GOT3 (cell line): ENCODE data around the gene ACTR1A.
"Not testable (repeated sequence)": the region's sequence is repeated elsewhere in the genome, so short reads cannot be mapped to it uniquely, and the experiment has no call there.

Experiments used
- DNase-seq: peaks from one replicate; lab custom pipeline; 2025; ENCODE audit warnings: mixed read lengths; lab: John Stamatoyannopoulos, UW

ACTR1A gene

GRCh38 chr10:102502337-102503151, at the start of gene ACTR1A:
ACTR1A (minus strand) TSS chr10:102502712; CDS start chr10:102502647, 65 bp downstream.
- DNase-seq = peak; percentile 88

- DNase-seq = no peak
Measured at GRCh38 chr10:102550636-102551210, 48.2 kb upstream of the ACTR1A start.

- no peak for DNase-seq
Measured at GRCh38 chr10:102549549-102549948, 47.0 kb upstream of the ACTR1A start.

- DNase-seq = no peak
Measured at GRCh38 chr10:102546606-102547320, 44.3 kb upstream of the ACTR1A start.

- no peak for DNase-seq
Measured at GRCh38 chr10:102545997-102546396, 43.5 kb upstream of the ACTR1A start.

- DNase-seq = no peak
Measured at GRCh38 chr10:102545265-102545871, 42.9 kb upstream of the ACTR1A start.

GRCh38 chr10:102542800-102543418, 40.4 kb upstream of the ACTR1A start:
- DNase-seq = no peak

GRCh38 chr10:102540023-102540422, 37.5 kb upstream of the ACTR1A start:
- DNase-seq = no peak

- DNase-seq = no peak
Measured at GRCh38 chr10:102538811-102539210, 36.3 kb upstream of the ACTR1A start.

- DNase-seq = no peak
Measured at GRCh38 chr10:102537948-102538347, 35.4 kb upstream of the ACTR1A start.

- no peak for DNase-seq
Measured at GRCh38 chr10:102537367-102537766, 34.9 kb upstream of the ACTR1A start.

GRCh38 chr10:102535481-102536147, 33.1 kb upstream of the ACTR1A start:
- DNase-seq = no peak

GRCh38 chr10:102534966-102535365, 32.5 kb upstream of the ACTR1A start:
- not testable (repeated sequence) for DNase-seq

GRCh38 chr10:102534333-102534732, 31.8 kb upstream of the ACTR1A start:
- no peak for DNase-seq

- no peak for DNase-seq
Measured at GRCh38 chr10:102527546-102527945, 25.0 kb upstream of the ACTR1A start.

- no peak for DNase-seq
Measured at GRCh38 chr10:102524746-102525145, 22.2 kb upstream of the ACTR1A start.

GRCh38 chr10:102523250-102524029, 20.9 kb upstream of the ACTR1A start:
- no peak for DNase-seq

GRCh38 chr10:102522874-102523249, 20.4 kb upstream of the ACTR1A start:
- DNase-seq = no peak

GRCh38 chr10:102519246-102519825, 16.8 kb upstream of the ACTR1A start:
- DNase-seq = no peak

- DNase-seq = no peak
Measured at GRCh38 chr10:102517553-102517952, 15.0 kb upstream of the ACTR1A start.
